ENCODE results near the gene DUSP28.
"Not testable (repeated sequence)": the region's sequence is repeated elsewhere in the genome, so short reads cannot be mapped to it uniquely, and the experiment has no call there.

The DUSP28 gene

GRCh38 chr2:240558236-240558761, 1.9 kb upstream of the DUSP28 start:
- in situ Hi-C loops (cut with MboI; ENCODE audit: low sequenced_read_pairs): no loop called here

GRCh38 chr2:240559286-240559685, 871 bp upstream of the DUSP28 start:
- in situ Hi-C loops (cut with MboI; ENCODE audit: low sequenced_read_pairs): no loop called here

GRCh38 chr2:240560480-240561324, 545 bp downstream of the DUSP28 start:
- in situ Hi-C loops (cut with MboI; ENCODE audit: low sequenced_read_pairs): no loop called here

- in situ Hi-C loops (cut with MboI; ENCODE audit: low sequenced_read_pairs): no loop called here
These were observed 1.3 kb downstream of the DUSP28 start for GRCh38 chr2:240561325-240561971.

- in situ Hi-C loops (cut with MboI; ENCODE audit: low sequenced_read_pairs): not testable (repeated sequence)
These were observed 3.1 kb downstream of the DUSP28 start for GRCh38 chr2:240563231-240563630.

GRCh38 chr2:240563951-240564560, 3.9 kb downstream of the DUSP28 start:
- in situ Hi-C loops (cut with MboI; ENCODE audit: low sequenced_read_pairs): no loop called here

GRCh38 chr2:240564561-240565332, 4.6 kb downstream of the DUSP28 start:
- in situ Hi-C loops (cut with MboI; ENCODE audit: low sequenced_read_pairs): no loop called here

GRCh38 chr2:240565333-240566202, 5.4 kb downstream of the DUSP28 start:
- in situ Hi-C loops (cut with MboI; ENCODE audit: low sequenced_read_pairs): no loop called here

- in situ Hi-C loops (cut with MboI; ENCODE audit: low sequenced_read_pairs): no loop called here
These were observed 6.3 kb downstream of the DUSP28 start for GRCh38 chr2:240566203-240567136.

- in situ Hi-C loops (cut with MboI; ENCODE audit: low sequenced_read_pairs): no loop called here
These were observed 7.1 kb downstream of the DUSP28 start for GRCh38 chr2:240567137-240567871.

GRCh38 chr2:240567872-240568677, 7.9 kb downstream of the DUSP28 start, which contains the start of gene RNPEPL1:
RNPEPL1 (plus strand) TSS chr2:240568484; CDS start chr2:240568587, 103 bp downstream.
- in situ Hi-C loops (cut with MboI; ENCODE audit: low sequenced_read_pairs): no loop called here

GRCh38 chr2:240568678-240569522, 8.7 kb downstream of the DUSP28 start:
- in situ Hi-C loops (cut with MboI; ENCODE audit: low sequenced_read_pairs): no loop called here

GRCh38 chr2:240569523-240569997, 9.4 kb downstream of the DUSP28 start:
- in situ Hi-C loops (cut with MboI; ENCODE audit: low sequenced_read_pairs): no loop called here

GRCh38 chr2:240569998-240570530, 9.9 kb downstream of the DUSP28 start:
- in situ Hi-C loops (cut with MboI; ENCODE audit: low sequenced_read_pairs): no loop called here

GRCh38 chr2:240570531-240571313, 10.6 kb downstream of the DUSP28 start:
- in situ Hi-C loops (cut with MboI; ENCODE audit: low sequenced_read_pairs): no loop called here
